GM12878 (cell line): ENCODE data around the gene OR2T34.

ENCODE experiments used
- CREB1 ChIP-seq: IDR thresholded peaks from 2 replicates; pipeline ENCODE4 v1.6.1; 2012; ENCODE audit warnings: low read depth, mild to moderate bottlenecking, inconsistent platforms
- EZH2 ChIP-seq: IDR thresholded peaks from 2 replicates; pipeline ENCODE4 v1.6.1; 2012; ENCODE audit warnings: low read depth, mild to moderate bottlenecking, control low read depth, inconsistent platforms, low read length, borderline replicate concordance; ENCODE audit not compliant: control insufficient read depth
- MAX ChIP-seq: IDR thresholded peaks from 2 replicates; pipeline ENCODE4 v1.6.1; 2012; ENCODE audit warnings: low read depth, low read length, improper control_type of control experiment
- MYC ChIP-seq: IDR thresholded peaks from 2 replicates; pipeline ENCODE4 v1.6.1; 2011; ENCODE audit warnings: mild to moderate bottlenecking, low read length, moderate library complexity, inconsistent platforms; ENCODE audit not compliant: insufficient read depth, insufficient replicate concordance, insufficient read length, severe bottlenecking
- POLR2A ChIP-seq: IDR thresholded peaks from 2 replicates; pipeline ENCODE4 v1.6.1; 2011; ENCODE audit warnings: low read depth, mild to moderate bottlenecking, low read length
- POLR2AphosphoS5 ChIP-seq: IDR thresholded peaks from 2 replicates; pipeline ENCODE4 v1.6.1; 2011; ENCODE audit warnings: mild to moderate bottlenecking, low read length, inconsistent platforms
- REST ChIP-seq: IDR thresholded peaks from 2 replicates; pipeline ENCODE4 v1.6.1; 2012; ENCODE audit warnings: mild to moderate bottlenecking, low read depth, low read length
- TARDBP ChIP-seq: IDR thresholded peaks from 2 replicates; pipeline ENCODE4 v1.6.1; 2016; ENCODE audit warnings: borderline replicate concordance
- TF ChIP-seq, protein P1 (sequence below), 3 experiments: IDR thresholded peaks in 2 of 3; conservative IDR thresholded peaks in 1 of 3; 2 replicates each; pipeline ENCODE4 v1.5.1; 2011; ENCODE audit warnings: low read depth in 3 of 3, low read length in 3 of 3, mild to moderate bottlenecking in 3 of 3, control low read depth in 2 of 3, moderate library complexity in 2 of 3, inconsistent platforms in 1 of 3, mixed read lengths in 1 of 3; ENCODE audit not compliant: control insufficient read depth in 2 of 3, insufficient read depth in 1 of 3; ENCODE audit errors: extremely low read depth in 1 of 3
- TF ChIP-seq, protein P2 (sequence below): fragments of 450-650 bp; conservative IDR thresholded peaks from 2 replicates; pipeline ENCODE4 v1.6.1; 2017; ENCODE audit warnings: mild to moderate bottlenecking, moderate library complexity

GRCh38 chr1:248610301-248610700 lies 35.7 kb upstream of the OR2T34 start:
- TF ChIP-seq POLR2A (no peak), MAX (no peak), REST (no peak), MYC (no peak), EZH2 (no peak), POLR2AphosphoS5 (no peak), TARDBP (no peak), CREB1 (no peak)
- TF ChIP-seq, protein P1, sequence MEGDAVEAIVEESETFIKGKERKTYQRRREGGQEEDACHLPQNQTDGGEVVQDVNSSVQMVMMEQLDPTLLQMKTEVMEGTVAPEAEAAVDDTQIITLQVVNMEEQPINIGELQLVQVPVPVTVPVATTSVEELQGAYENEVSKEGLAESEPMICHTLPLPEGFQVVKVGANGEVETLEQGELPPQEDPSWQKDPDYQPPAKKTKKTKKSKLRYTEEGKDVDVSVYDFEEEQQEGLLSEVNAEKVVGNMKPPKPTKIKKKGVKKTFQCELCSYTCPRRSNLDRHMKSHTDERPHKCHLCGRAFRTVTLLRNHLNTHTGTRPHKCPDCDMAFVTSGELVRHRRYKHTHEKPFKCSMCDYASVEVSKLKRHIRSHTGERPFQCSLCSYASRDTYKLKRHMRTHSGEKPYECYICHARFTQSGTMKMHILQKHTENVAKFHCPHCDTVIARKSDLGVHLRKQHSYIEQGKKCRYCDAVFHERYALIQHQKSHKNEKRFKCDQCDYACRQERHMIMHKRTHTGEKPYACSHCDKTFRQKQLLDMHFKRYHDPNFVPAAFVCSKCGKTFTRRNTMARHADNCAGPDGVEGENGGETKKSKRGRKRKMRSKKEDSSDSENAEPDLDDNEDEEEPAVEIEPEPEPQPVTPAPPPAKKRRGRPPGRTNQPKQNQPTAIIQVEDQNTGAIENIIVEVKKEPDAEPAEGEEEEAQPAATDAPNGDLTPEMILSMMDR (IDR thresholded peaks at IDR 0.05 in 2 of 3, conservative IDR thresholded peaks at IDR 0.05 in 1 of 3; ENCODE audit: control insufficient read depth in 2 of 3, extremely low read depth in 1 of 3, insufficient read depth in 1 of 3, low read depth in 3 of 3, low read length in 3 of 3): no peak
- TF ChIP-seq, protein P2, sequence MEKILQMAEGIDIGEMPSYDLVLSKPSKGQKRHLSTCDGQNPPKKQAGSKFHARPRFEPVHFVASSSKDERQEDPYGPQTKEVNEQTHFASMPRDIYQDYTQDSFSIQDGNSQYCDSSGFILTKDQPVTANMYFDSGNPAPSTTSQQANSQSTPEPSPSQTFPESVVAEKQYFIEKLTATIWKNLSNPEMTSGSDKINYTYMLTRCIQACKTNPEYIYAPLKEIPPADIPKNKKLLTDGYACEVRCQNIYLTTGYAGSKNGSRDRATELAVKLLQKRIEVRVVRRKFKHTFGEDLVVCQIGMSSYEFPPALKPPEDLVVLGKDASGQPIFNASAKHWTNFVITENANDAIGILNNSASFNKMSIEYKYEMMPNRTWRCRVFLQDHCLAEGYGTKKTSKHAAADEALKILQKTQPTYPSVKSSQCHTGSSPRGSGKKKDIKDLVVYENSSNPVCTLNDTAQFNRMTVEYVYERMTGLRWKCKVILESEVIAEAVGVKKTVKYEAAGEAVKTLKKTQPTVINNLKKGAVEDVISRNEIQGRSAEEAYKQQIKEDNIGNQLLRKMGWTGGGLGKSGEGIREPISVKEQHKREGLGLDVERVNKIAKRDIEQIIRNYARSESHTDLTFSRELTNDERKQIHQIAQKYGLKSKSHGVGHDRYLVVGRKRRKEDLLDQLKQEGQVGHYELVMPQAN: no peak
